SU-DHL-6 (cell line): ENCODE measurements around the gene MT1A.

Source experiments
- H2AFZ ChIP-seq: fragments of 200-600 bp; sonication (generic); 2 replicates; pipeline ENCODE4 v1.6.1; 2014; ENCODE audit warnings: low read depth, mild to moderate bottlenecking, moderate library complexity, mixed read lengths, antibody characterized with exemption, low read length; ENCODE audit not compliant: severe bottlenecking
- H3F3A ChIP-seq: fragments of 200-600 bp; shearing (Covaris generic); 2 replicates; pipeline ENCODE4 v1.6.0; 2016; ENCODE audit warnings: antibody characterized with exemption, mild to moderate bottlenecking; ENCODE audit not compliant: insufficient read depth
- H3K27ac ChIP-seq: fragments of 200-600 bp; sonication (generic); 2 replicates; pipeline ENCODE4 v1.5.1; 2016; ENCODE audit warnings: low read depth, mild to moderate bottlenecking, low read length, moderate library complexity, mixed read lengths
- H3K27me3 ChIP-seq: fragments of 200-600 bp; sonication (generic), shearing (Covaris generic); 2 replicates; pipeline ENCODE4 v1.6.0; 2014; ENCODE audit warnings: mild to moderate bottlenecking, low read length
- H3K36me3 ChIP-seq: fragments of 200-600 bp; sonication (generic); 2 replicates; pipeline ENCODE4 v1.6.1; 2014; ENCODE audit warnings: mild to moderate bottlenecking, low read length, mixed read lengths
- H3K4me2 ChIP-seq: fragments of 300-600, 200-600 bp; shearing (Covaris generic), sonication (generic); 2 replicates; pipeline ENCODE4 v1.6.0; 2014; ENCODE audit warnings: low read length, low read depth, mild to moderate bottlenecking; ENCODE audit not compliant: poor library complexity, severe bottlenecking
- H3K4me3 ChIP-seq: fragments of 200-600 bp; sonication (generic); 2 replicates; pipeline ENCODE4 v1.5.1; 2014; ENCODE audit warnings: antibody characterized with exemption, low read length, mild to moderate bottlenecking, mixed read lengths; ENCODE audit not compliant: insufficient read depth, poor library complexity, severe bottlenecking
- H3K79me2 ChIP-seq: fragments of 200-600 bp; sonication (generic); 2 replicates; pipeline ENCODE4 v1.6.1; 2014; ENCODE audit warnings: mild to moderate bottlenecking, low read length, moderate library complexity; ENCODE audit not compliant: insufficient read depth
- H3K9ac ChIP-seq: fragments of 200-600 bp; sonication (generic); 2 replicates; pipeline ENCODE4 v1.7.0; 2014; ENCODE audit warnings: mild to moderate bottlenecking, low read length
- H3K9me2 ChIP-seq: fragments of 200-600 bp; sonication (generic); replicated peaks from 2 replicates; pipeline ENCODE4 v1.6.1; 2014; ENCODE audit warnings: low read length; ENCODE audit not compliant: insufficient read depth
- H3K9me3 ChIP-seq: fragments of 200-600 bp; sonication (generic); 2 replicates; pipeline ENCODE4 v1.6.1; 2014; ENCODE audit warnings: low read length, mixed read lengths; ENCODE audit not compliant: insufficient read depth
- H4K20me1 ChIP-seq: fragments of 200-600 bp; sonication (generic); 2 replicates; pipeline ENCODE4 v1.6.1; 2014; ENCODE audit warnings: low read depth, mild to moderate bottlenecking, antibody characterized with exemption, low read length, moderate library complexity, mixed read lengths
- EZH2phosphoT487 ChIP-seq: fragments of 200-600 bp; sonication (generic), shearing (Covaris generic); conservative IDR thresholded peaks from 2 replicates; pipeline ENCODE4 v1.6.1; 2018; ENCODE audit warnings: mild to moderate bottlenecking, antibody characterized with exemption, low read length, moderate library complexity, mixed read lengths
- TF ChIP-seq, protein P1 (sequence below): fragments of 200-600 bp; sonication (generic); IDR thresholded peaks from one replicate; pipeline ENCODE4 v1.5.1; 2017; ENCODE audit warnings: antibody characterized with exemption, mild to moderate bottlenecking, low read length, moderate library complexity; ENCODE audit not compliant: insufficient read depth, poor library complexity, severe bottlenecking

Gene MT1A

DNA sequence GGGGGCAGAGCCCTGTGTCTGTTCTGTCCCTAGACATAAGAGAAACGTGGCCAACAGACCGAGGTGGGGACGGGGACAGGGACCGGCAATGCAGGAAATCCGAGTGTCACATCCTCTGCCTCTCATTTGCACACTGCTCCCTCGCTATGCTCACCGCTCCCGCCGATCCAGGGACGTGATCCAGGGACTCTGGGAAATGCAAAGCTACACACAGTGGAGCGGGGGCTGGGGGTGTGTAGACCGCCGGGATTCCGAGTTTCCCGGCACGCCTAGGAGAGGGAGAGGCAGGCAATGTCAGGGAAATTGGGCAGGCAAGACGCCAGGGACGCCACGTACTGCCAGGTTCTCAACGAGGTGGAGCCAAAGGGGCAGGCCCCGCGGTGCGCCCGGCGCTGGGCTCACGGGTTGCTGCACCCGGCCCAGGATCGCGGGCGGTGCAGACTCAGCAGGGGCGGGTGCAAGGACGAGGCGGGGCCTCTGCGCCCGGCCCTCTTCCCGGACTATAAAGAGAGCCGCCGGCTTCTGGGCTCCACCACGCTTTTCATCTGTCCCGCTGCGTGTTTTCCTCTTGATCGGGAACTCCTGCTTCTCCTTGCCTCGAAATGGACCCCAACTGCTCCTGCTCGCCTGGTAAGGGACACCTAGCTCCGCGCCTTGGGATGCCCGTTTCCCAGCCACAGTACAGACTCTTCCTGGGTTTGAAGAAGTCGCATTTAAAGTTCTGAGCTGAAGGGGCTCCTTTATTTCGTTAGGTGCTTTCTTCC is 43.7 kb downstream of the MT1A start, which contains the start of gene MT1X:
Gene MT1X (plus strand): TSS at position 532 of the 764 bp plus-strand sequence. CDS start 71 bp downstream, at position 603.
- no peaks in the 10 kb centered on the region for H3K9me2 ChIP-seq
- H4K20me1 ChIP-seq: no peaks in the 10 kb centered on the region
- H3K9ac ChIP-seq: peak within 1 kb of the TSS; percentile 57
- no peaks in the 10 kb centered on the region for H3K79me2 ChIP-seq
- peak within 1 kb of the TSS; percentile 70 for H3K4me2 ChIP-seq
- no peaks in the 10 kb centered on the region for H3K9me3 ChIP-seq
- TF ChIP-seq EZH2phosphoT487: no peak
- TF ChIP-seq, protein P1, sequence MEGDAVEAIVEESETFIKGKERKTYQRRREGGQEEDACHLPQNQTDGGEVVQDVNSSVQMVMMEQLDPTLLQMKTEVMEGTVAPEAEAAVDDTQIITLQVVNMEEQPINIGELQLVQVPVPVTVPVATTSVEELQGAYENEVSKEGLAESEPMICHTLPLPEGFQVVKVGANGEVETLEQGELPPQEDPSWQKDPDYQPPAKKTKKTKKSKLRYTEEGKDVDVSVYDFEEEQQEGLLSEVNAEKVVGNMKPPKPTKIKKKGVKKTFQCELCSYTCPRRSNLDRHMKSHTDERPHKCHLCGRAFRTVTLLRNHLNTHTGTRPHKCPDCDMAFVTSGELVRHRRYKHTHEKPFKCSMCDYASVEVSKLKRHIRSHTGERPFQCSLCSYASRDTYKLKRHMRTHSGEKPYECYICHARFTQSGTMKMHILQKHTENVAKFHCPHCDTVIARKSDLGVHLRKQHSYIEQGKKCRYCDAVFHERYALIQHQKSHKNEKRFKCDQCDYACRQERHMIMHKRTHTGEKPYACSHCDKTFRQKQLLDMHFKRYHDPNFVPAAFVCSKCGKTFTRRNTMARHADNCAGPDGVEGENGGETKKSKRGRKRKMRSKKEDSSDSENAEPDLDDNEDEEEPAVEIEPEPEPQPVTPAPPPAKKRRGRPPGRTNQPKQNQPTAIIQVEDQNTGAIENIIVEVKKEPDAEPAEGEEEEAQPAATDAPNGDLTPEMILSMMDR: no peak
- no peaks in the 10 kb centered on the region for H3F3A ChIP-seq
- peak within 1 kb of the TSS; percentile 51 for H3K4me3 ChIP-seq
- no peaks in the 10 kb centered on the region for H3K36me3 ChIP-seq
- no peak within 1 kb of the TSS for H3K27ac ChIP-seq
- H3K27me3 ChIP-seq: no peaks in the 10 kb centered on the region
- H2AFZ ChIP-seq: peak within 1 kb of the TSS; percentile 78

DNA sequence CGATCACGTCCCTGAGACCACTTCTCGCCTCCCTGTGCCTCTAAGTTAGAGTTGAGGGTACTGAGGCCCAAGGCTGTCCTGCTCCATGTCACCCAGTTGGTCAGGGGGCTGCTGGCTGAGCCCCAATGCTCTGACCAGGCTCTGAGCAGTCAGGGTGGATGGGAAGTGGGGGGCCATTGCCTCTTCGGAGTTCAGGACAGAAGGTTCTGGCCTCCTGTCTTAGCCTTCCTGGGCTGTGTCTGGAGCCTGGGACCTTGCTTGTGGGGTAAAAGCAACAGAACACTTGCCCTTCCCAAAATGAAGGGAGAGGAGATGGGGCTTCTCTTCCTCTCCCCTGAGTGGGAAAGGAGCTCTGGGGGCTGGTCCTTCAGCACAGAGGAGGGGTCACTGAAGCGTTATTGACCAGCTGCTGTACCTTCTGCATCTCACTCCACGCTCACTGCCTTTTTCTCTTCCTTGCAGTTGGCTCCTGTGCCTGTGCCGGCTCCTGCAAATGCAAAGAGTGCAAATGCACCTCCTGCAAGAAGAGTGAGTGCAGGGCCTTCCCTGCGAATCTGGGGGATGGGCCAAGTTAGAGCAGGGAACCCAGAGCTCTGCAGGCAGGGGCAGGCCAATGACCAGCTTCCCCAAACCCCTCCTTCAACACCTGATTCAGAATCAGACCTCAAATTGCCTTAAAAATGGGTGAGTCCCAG is 44.4 kb downstream of the MT1A start:
- Histone ChIP-seq H3K27me3 (no peaks in the 10 kb centered on the region), H3K4me3 (peak overlapping the region; percentile 51), H3K9me2 (no peaks in the 10 kb centered on the region), H3K9ac (peak overlapping the region; percentile 57), H3K36me3 (no peaks in the 10 kb centered on the region), H3K9me3 (no peaks in the 10 kb centered on the region), H4K20me1 (no peaks in the 10 kb centered on the region), H2AFZ (peak overlapping the region; percentile 78), H3F3A (no peaks in the 10 kb centered on the region), H3K4me2 (peak overlapping the region; percentile 70), H3K27ac (no peak overlapping the region), H3K79me2 (no peaks in the 10 kb centered on the region)
- TF ChIP-seq, protein P1: no peak
- no peak for TF ChIP-seq EZH2phosphoT487

DNA sequence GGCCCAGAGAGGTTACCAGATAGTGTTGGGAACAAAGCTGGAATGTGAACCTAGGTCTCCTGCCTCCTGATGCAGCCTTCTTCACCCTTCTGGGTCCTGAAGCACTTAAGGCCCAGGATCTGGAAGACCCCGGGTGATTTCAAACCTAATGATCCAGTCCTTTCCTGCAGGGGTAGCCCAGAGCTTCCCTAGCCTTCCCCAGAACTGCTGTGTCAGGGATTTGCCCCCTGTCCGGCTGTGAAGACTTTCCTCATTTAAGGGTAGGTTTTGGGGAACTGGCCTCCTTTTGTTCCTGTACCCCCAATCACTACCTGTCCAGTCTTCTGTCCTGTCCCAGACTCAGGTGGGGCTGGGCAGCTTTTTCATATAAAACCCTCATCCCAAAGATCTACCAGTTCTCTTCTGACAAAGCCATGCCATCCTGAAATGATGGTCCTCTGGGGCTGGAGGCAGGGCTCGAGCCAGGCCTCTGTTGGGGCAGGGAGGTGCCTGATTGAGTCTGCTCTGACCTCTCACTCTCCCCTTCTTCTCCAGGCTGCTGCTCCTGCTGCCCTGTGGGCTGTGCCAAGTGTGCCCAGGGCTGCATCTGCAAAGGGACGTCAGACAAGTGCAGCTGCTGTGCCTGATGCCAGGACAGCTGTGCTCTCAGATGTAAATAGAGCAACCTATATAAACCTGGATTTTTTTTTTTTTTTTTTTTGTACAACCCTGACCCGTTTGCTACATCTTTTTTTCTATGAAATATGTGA is 45.1 kb downstream of the MT1A start:
- no peak for TF ChIP-seq EZH2phosphoT487
- TF ChIP-seq, protein P1: no peak
- Histone ChIP-seq H3K36me3 (no peaks in the 10 kb centered on the region), H3K9ac (no peak overlapping the region), H2AFZ (no peak overlapping the region), H3K9me3 (no peaks in the 10 kb centered on the region), H3K4me2 (no peak overlapping the region), H3K79me2 (no peaks in the 10 kb centered on the region), H3K27ac (no peak overlapping the region), H4K20me1 (no peaks in the 10 kb centered on the region), H3F3A (no peaks in the 10 kb centered on the region), H3K27me3 (no peaks in the 10 kb centered on the region), H3K9me2 (no peaks in the 10 kb centered on the region), H3K4me3 (no peak overlapping the region)
